Measurements from ENCODE around the gene CSMD2.

The CSMD2 gene

DNA sequence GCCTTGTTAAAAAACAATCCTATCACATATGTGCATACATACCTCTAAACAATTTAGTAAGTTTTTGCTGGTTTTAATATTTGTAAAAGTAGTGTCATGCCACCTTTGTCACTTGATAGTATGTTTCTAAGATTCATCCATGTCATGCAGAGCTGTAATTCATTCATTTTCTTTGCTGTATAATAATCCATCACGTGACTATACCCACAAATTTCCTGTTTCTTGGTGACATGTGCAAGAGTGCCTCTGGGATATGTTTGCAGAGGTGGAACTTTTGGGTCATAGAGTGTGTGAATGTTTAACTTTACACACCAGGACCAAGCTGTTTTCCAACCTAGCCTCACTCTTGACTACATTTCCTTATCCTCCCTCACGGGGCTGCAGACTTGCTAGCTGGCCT, 629.7 kb downstream of the CSMD2 start:
- Histone ChIP-seq H3K27me3 (peaks cover 7% of the 10 kb centered on the region), H3K4me3 (ENCODE audit: low read depth in 1 of 2, low read length in 1 of 2) (no peak overlapping the region), H3K36me3 (no peaks in the 10 kb centered on the region), H3K9me3 (no peaks in the 10 kb centered on the region), H3K4me1 (ENCODE audit: control insufficient read depth in 1 of 2, insufficient read depth in 1 of 2, low read depth in 1 of 2, low read length in 1 of 2) (no peaks in the 10 kb centered on the region), H3K27ac (no peak overlapping the region)
- TF ChIP-seq, protein P1, sequence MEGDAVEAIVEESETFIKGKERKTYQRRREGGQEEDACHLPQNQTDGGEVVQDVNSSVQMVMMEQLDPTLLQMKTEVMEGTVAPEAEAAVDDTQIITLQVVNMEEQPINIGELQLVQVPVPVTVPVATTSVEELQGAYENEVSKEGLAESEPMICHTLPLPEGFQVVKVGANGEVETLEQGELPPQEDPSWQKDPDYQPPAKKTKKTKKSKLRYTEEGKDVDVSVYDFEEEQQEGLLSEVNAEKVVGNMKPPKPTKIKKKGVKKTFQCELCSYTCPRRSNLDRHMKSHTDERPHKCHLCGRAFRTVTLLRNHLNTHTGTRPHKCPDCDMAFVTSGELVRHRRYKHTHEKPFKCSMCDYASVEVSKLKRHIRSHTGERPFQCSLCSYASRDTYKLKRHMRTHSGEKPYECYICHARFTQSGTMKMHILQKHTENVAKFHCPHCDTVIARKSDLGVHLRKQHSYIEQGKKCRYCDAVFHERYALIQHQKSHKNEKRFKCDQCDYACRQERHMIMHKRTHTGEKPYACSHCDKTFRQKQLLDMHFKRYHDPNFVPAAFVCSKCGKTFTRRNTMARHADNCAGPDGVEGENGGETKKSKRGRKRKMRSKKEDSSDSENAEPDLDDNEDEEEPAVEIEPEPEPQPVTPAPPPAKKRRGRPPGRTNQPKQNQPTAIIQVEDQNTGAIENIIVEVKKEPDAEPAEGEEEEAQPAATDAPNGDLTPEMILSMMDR (IDR thresholded peaks at IDR 0.05) = no peak

DNA sequence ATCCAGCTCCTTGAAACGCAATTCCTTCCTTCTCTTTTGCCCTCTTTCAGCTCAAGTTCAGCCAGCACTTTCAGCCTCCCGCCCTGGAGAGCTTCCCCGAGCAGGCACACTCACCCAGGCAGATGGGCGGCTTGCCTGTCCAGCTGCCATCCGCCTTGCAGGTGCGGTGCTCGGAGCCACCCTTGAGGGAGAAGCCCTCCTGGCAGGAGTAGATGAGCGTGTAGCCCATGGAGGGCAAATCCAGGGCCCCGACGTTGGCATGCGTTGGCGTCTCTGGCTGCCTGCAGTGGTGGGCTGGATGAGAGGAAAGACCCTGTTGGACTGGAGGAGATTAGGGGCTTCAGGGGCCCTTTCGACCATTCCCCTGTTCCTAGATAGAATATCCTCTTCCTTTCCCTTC, 632.1 kb downstream of the CSMD2 start:
- H3K27me3 ChIP-seq = peaks cover 23% of the 10 kb centered on the region
- H3K9me3 ChIP-seq = no peaks in the 10 kb centered on the region
- no peak overlapping the region for H3K27ac ChIP-seq
- TF ChIP-seq, protein P1 (IDR thresholded peaks at IDR 0.05) = no peak
- H3K4me1 ChIP-seq (ENCODE audit: control insufficient read depth in 1 of 2, insufficient read depth in 1 of 2, low read depth in 1 of 2, low read length in 1 of 2) = no peaks in the 10 kb centered on the region
- no peaks in the 10 kb centered on the region for H3K36me3 ChIP-seq
- H3K4me3 ChIP-seq (ENCODE audit: low read depth in 1 of 2, low read length in 1 of 2) = no peak overlapping the region

DNA sequence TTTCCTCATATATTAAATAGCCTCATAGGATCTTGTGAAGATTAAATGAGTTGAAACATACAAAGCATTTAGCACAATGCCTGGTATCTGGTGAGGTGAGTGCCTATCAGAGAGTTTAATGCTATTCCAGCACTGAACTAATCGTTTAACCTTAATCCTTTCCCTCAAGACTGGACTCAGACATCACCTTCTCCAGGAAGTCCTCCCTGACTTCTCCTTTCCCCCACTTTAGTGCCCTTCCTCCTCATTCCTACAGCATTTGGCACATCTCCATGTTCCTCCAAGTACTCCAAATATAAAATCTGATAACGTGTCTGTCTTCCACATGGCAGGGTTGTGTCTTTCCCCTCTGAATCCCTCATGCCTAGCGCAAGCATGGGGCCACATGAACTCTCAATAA, 632.8 kb downstream of the CSMD2 start:
- H3K4me1 ChIP-seq (ENCODE audit: control insufficient read depth in 1 of 2, insufficient read depth in 1 of 2, low read depth in 1 of 2, low read length in 1 of 2) = no peaks in the 10 kb centered on the region
- no peak overlapping the region for H3K27ac ChIP-seq
- no peaks in the 10 kb centered on the region for H3K9me3 ChIP-seq
- H3K36me3 ChIP-seq = no peaks in the 10 kb centered on the region
- TF ChIP-seq, protein P1 (IDR thresholded peaks at IDR 0.05) = no peak
- no peak overlapping the region for H3K4me3 ChIP-seq (ENCODE audit: low read depth in 1 of 2, low read length in 1 of 2)
- peaks cover 23% of the 10 kb centered on the region for H3K27me3 ChIP-seq

DNA sequence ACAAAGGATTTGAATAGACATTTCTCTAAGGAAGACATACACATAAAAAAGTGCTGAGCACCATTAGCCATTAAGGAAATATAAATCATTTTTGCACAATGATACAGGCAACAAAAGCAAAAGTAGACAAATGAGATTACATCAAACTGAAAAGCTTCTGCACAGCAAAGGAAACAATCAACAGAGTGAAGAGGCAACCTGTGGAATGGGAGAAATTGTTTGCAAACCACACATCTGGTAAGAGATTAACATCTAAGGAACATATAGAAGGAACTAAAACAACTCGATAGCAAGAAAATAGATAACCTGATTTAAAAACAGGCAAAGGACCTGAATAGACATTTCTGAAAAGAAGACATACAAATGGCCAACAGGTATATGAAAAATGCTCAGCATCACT, 635.1 kb downstream of the CSMD2 start:
- Histone ChIP-seq H3K4me3 (ENCODE audit: low read depth in 1 of 2, low read length in 1 of 2) (no peak overlapping the region), H3K27ac (no peak overlapping the region), H3K36me3 (no peaks in the 10 kb centered on the region), H3K27me3 (peaks cover 23% of the 10 kb centered on the region), H3K4me1 (ENCODE audit: control insufficient read depth in 1 of 2, insufficient read depth in 1 of 2, low read depth in 1 of 2, low read length in 1 of 2) (no peaks in the 10 kb centered on the region), H3K9me3 (no peaks in the 10 kb centered on the region)
- TF ChIP-seq, protein P1 (IDR thresholded peaks at IDR 0.05) = no peak

DNA sequence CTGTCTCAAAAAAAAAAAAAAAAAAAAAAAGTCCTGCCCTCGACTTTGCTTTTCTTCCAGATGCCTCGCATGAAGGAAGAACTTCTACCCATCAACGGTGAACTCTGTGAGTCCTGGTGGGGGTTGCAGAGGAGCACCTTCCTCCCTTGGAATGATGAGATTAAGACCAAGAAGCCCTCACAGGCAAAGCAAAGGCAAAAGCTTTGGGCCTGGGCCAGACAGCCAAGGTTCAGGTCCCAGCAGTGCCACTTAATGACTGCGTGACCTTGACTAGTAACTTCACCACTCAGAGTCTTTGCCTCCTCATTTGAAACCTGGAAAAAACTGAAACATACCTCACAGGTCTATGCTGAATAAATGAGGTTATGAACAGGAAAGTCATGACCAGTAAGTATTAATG, 637.1 kb downstream of the CSMD2 start:
- H3K4me3 ChIP-seq (ENCODE audit: low read depth in 1 of 2, low read length in 1 of 2) = no peak overlapping the region
- H3K4me1 ChIP-seq (ENCODE audit: control insufficient read depth in 1 of 2, insufficient read depth in 1 of 2, low read depth in 1 of 2, low read length in 1 of 2) = no peaks in the 10 kb centered on the region
- TF ChIP-seq, protein P1 (IDR thresholded peaks at IDR 0.05) = no peak
- H3K36me3 ChIP-seq = no peaks in the 10 kb centered on the region
- H3K9me3 ChIP-seq = no peaks in the 10 kb centered on the region
- peaks cover 23% of the 10 kb centered on the region for H3K27me3 ChIP-seq
- no peak overlapping the region for H3K27ac ChIP-seq

DNA sequence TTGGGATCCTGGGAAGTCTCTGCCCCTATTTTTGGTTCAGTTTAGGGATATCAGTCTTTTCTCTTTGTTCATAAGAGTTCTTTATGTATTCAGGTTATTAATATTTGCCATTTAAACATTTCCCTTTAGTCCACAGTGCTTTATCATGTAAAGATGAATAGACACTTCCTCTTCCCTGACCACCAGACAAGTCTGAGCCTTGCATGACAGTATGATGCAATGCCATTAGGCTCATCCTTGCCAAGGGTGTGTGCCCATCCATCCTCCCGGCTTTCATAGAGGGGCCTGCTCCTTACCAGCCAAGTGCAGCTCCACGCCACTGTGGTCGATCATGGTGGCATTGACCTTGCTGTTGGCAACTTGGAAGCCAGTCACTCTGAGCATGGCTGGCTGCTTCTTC, 640.4 kb downstream of the CSMD2 start:
- no peaks in the 10 kb centered on the region for H3K36me3 ChIP-seq
- H3K27ac ChIP-seq = no peak overlapping the region
- TF ChIP-seq, protein P1 (IDR thresholded peaks at IDR 0.05) = no peak

More for the DNA sequence above, 640.4 kb downstream of the CSMD2 start:
- no peaks in the 10 kb centered on the region for H3K4me1 ChIP-seq (ENCODE audit: control insufficient read depth in 1 of 2, insufficient read depth in 1 of 2, low read depth in 1 of 2, low read length in 1 of 2)
- H3K27me3 ChIP-seq = peaks cover 13% of the 10 kb centered on the region
- H3K4me3 ChIP-seq (ENCODE audit: low read depth in 1 of 2, low read length in 1 of 2) = no peak overlapping the region
- no peaks in the 10 kb centered on the region for H3K9me3 ChIP-seq

Measured in neutrophil (primary cell).